Measurements from ENCODE around the gene C2.

DNA sequence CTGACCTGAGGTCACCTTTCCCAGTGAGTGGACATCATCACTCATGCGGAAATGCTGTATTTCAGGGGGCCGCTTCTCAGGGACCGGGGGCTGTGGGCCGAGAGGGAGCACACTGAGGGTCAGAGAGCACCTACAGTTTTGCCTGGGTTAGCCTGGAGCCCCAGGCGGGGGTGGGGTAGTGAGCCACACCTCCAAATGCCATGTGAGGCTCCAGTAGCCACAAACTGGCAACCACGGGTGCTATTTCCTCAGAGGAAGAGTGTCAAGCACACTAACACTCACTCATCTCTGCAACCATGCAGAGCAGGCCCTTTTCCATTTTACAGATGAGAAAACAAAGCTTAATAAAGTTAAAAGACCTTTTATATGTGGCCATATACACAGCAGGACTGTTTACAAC is 34.7 kb upstream of the C2 start:
- TF ChIP-seq, protein P1, sequence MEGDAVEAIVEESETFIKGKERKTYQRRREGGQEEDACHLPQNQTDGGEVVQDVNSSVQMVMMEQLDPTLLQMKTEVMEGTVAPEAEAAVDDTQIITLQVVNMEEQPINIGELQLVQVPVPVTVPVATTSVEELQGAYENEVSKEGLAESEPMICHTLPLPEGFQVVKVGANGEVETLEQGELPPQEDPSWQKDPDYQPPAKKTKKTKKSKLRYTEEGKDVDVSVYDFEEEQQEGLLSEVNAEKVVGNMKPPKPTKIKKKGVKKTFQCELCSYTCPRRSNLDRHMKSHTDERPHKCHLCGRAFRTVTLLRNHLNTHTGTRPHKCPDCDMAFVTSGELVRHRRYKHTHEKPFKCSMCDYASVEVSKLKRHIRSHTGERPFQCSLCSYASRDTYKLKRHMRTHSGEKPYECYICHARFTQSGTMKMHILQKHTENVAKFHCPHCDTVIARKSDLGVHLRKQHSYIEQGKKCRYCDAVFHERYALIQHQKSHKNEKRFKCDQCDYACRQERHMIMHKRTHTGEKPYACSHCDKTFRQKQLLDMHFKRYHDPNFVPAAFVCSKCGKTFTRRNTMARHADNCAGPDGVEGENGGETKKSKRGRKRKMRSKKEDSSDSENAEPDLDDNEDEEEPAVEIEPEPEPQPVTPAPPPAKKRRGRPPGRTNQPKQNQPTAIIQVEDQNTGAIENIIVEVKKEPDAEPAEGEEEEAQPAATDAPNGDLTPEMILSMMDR (IDR thresholded peaks at IDR 0.05), result no peak
- TF ChIP-seq POLR2A (IDR thresholded peaks at IDR 0.05), result no peak
